HG03095 (cell line): ENCODE results near the gene KIRREL3.

Source experiments
- ATAC-seq: cut with Tn5 transposase; IDR thresholded peaks from one replicate; pipeline ENCODE4 v1.9.1; 2021; ENCODE audit warnings: moderate library complexity; ENCODE audit not compliant: unreplicated experiment

Gene KIRREL3

DNA sequence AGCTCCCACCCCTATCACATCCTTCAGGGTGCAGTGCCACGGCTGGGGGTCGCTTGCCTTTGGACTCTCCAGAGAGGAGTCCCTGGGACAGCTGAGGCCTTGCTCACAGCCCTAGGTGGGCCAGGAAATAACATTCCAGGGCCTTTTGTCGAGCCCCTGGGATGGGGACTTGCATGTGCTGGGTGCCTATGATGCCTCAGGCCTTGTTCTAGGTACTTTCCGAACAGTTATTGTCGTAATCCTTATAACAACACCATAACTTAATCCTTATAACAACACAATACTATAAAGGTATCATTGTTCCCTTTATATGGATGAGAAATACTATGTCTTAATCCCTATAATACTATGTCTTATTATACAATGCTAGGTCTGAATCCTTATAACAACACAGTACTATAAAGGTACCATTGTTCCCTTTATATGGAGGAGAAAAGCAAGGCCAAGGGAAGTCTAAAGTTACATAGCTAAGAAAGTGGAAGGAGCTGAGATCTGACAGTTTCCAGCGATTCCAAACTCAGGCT, 408.5 kb downstream of the KIRREL3 start:
- ATAC-seq, result no peak

DNA sequence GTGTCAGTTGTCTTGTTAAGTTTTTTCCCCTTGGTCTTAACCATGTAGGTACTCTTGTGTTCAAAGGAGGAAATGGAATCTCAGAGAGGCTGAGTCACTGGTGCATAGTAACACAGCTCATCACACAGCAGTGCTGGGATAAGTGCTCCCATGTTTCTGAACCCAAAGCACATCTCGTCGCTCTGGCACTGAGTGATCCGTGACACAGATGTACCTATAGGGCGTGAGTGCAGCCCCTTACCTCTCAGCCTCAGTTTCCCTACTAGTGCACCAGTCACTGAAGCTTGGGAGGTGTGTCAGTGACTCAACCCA, 411.1 kb downstream of the KIRREL3 start:
- ATAC-seq, result no peak

DNA sequence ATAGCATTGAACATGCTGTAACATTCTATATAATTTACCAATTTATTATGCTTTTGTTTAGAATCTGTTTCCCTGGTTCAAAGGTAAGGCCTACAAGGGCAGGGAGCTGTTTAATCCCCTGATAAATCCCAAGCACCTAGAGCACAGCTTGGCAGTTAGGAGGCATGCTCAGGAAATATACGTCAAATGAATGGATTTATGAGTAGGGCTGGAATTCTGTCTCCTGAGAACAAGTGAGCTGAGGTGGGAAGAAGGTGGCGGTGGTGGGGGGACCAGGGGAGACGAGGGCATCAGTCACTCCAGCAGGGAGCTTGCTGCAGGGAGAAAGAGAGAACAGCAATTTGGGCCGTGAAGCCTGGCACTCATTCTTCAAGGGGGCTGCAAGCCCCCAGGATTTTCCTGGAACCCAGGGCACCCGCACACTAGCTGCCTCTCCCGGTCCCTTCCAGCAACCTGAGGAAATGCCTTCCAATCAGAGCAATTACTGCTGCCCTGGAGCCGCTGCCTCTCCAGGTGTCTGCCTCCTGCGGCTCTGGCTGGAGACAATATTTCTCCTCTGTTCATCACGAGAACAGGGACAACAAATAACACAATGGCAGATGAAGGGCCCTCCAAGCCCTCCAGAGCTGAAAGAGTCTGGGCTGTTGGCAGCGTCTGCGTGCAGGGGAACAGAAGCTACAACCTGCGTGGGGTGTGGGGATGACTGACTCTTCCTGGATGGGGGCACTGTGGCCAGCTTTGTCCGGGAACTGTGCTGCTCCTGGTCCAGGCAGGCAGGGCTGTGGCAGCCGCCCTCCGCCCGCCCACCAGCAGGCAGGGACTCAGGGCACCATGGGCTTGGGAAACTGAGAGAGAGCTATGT, 411.7 kb downstream of the KIRREL3 start:
- no peak for ATAC-seq

DNA sequence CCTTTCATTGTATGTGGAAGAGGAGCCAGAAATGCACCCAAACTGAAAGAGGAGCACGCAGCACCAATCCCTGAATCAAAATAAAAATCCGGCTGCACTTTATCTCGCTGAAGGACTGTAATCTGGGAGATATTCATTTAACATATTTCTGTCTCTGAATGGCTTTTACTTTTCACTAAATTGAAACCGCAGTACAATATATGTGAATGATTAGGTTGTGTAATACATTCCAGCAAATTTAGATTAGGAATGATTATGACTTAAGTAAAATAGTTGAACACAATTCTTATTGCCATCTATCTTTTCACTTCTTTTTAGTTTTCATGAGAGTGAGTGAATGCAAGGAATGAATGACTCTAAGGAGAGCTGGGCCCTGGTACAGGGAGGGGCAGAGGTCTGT, 413.0 kb downstream of the KIRREL3 start:
- no peak for ATAC-seq

DNA sequence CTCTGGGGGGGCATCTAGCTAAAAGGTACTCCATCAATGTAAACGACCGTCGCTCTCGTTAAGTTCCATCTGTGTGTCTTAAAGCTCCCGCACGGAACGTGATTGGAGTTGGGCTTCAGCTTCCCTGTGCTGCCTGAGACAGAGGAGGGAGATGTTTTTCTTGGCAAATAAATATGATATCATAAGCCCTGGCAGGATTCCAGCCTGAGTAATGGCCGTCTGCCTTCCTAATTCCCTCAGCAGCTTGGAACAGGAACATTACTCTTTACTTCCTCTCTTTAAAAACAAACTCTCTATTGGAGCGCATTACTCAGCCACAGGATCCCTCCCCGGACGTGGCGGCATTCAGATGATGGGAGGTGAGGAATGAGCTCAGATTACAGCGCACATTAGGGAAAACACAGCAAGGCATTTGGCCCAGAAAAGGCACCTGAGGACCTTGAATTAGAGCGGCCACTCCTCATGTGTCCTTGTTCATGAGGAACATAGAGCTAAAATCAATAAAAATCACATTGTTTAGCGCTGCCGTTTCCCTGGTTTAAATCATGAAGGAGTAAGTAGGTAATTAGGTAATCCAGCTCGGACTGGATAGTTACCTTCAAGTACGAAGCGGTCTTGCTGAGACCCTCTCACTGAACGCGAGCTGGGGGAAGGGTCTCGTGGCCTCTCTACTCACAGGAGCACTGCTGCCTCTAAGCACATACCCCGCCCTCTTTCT, 414.6 kb downstream of the KIRREL3 start:
- no peak for ATAC-seq

DNA sequence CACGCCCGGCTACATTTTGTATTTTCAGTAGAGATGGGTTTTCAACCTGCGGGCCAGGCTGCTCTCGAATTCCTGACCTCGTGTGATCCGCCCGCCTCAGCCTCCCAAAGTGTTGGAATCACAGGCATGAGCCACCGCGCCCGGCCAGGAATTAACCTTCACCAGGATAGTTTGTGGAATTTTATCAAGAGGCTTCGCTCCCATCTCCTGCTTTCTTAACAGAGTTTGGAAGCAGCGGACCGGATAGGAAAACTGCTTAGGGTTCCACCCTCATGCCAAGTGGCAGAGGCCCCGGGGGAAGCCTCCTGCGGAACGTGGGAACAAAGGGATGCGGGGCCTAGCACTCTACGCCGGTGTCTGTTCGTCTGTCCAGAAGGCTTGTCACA, 415.2 kb downstream of the KIRREL3 start:
- ATAC-seq, result no peak

DNA sequence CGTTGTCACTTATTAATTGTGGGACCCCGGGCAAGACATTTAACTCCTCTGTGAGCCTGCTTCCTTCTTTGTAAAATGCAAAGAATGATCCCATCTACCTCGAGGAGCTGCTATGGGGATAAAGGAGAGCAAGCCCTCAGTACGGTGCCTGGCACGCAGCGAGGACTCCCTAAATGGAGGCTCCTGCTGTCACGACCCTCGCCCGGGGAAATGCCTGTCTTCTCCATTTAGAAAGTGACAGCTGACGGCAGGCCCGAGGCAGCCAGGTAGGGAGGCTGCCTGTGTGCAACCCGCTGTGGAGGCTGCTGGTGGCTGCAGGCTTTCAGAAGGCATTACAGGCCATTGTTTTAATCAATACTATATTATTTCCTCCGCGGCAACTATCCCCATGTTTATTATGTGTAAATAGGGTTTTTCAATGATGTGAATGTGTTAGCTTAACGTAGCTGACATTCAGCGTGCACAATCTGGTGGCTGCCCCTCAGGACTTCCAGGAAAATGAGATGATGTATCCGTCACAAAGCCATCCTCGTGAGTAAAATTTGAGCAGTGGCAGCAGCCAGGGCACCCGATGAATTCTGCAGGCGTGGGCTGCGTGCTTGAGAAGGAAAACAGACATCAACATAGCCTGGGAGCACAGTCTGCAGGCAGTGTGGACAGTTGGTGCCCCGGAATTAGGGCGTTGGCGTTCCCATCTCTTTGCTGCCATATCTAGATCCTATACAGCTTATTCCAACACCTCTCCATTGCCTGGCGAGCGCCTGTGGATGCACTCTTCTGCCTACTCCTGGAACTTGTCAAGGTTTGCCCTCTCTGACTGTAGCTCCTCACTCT, 416.8 kb downstream of the KIRREL3 start:
- ATAC-seq, result no peak

DNA sequence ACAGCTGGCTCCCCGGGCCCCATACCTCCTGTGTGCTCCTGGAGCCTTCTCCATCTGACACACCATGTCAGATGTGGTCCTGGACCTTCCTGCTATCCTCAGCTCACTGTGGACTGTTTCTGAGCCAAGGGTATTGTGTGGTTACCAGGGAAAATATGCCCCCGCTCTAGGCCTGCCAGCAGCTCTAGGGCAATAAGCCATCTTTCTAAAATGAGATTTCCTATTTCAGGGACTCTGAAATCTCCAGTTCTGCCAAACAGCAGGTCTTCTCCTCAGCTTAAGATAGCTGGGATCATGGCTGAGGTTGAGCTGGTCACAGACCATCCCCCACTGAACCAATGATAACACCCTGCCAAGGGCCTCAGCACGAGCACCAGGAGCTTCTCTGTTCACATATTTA, 417.5 kb downstream of the KIRREL3 start:
- ATAC-seq, result no peak

DNA sequence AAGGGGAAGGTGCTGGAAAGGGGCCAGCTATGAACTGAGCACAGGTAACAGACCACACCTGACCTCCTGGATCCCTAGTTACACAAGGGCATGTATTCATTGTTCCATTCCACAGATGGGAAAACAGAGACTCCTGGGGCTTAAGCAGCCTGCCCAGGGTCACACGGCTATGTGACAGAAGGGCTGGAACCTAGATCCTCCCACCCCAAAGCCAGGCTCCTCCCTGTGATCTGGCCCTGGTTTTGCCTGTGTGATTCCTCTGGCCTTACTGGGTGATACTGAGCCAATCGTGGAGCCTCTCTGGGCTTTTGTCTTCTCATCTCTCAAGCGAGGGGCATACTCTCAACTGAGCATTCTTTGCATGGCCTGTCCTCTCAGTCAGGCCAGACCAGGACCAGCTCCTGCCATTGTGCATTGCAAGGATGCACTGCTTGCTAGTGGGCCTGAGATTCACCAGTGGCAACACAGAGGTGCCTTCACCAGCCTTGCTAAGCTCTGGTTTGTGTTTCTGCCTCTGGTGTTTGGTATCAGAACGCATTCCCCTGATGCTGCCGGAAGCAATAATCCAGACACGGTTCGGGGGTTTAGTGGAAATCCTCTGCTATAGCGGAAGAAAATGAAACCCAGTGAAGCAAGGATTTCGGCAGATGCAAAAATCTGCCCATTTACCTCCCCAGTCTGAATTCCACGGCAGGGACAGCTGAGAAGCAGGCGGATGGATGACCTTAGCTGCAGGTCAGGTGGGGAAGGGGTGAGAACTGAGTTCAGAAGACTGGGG, 418.5 kb downstream of the KIRREL3 start:
- ATAC-seq, result no peak

DNA sequence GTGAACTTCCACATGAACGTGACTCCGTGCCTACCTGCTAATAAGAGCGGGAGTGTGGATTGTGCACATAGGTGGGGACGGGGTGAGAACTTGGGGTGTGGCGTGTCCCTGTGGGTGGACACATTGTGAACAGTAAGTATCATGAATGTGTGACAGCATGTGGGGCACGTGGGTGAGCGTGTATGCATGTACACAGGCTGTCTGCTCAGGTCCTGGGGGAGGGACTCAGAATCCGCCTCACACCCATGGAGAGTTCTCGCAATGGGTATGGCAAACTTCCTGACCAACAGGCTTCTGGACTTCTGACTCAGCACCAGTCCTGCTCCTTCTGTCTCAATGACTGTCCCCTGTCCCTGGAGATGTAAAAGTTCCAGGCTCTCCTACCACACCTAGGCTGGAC, 422.1 kb downstream of the KIRREL3 start:
- ATAC-seq, result no peak

DNA sequence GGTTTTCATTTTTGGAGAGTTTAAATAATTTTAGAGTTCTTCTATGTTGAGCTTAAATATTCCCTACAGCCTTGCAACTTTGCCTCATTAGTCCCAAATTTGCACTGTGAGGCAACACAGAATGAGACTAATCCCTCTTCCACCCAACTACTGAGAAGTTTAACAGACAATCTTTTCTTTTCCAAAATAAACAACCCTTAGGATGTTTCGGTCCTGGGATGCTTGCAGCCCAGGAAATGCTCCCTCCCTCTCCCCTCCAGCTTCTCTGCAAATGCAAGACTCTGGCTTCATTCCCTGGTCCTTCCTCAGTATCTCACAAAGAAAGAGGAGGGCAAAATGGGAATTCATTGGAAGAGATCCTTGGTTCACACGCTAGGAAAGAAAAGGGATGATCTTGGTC, 422.5 kb downstream of the KIRREL3 start:
- ATAC-seq, result no peak

DNA sequence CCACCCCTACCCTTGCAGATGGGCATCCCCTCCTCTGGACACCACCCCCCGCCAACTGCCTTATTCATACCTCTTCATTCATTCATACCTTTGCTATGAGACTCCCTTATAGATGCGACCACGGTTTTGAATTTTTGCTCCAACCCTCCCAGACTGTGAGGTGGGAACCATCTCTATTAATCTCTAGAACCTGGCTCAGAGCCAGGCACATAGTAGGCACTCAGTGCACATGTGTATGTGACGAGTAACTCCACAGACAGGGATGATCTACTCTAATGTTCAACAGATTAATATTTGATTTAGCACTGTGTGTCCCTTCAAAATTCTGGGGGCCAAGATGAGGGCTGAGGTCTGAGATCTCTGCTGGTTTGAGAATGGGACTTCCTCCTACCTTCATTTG, 424.7 kb downstream of the KIRREL3 start:
- ATAC-seq, result no peak

DNA sequence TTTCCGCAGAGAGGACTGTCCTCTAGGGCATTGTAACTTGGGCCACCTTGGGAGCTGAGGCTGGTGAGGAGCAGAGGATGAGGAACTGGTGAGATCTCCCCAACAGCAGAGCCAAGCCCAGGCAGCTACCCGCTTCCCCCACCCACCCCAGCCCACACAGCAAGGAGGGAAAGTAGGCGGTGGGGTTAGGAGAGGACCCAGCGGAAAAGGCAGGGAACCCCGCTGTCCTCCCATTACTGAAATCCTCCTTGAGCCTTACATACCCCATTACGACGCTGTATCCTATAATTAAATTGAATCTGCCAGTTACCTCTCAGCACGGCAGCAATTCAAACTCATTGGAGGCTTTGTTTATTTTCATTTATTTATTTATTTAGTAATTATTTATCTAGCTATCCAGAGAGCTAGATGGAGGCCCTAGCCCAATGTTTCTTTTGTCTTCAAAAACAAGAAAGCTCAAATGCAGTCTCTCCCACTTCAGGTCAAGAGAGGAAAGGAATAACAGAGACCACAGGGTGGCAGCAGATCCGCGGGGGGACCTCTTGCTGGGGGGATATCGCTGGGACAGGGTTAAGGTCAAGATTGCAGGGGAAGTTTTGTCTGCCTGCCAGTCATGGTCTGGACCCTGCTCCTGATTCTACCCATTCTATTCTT, 427.1 kb downstream of the KIRREL3 start:
- ATAC-seq, result no peak

DNA sequence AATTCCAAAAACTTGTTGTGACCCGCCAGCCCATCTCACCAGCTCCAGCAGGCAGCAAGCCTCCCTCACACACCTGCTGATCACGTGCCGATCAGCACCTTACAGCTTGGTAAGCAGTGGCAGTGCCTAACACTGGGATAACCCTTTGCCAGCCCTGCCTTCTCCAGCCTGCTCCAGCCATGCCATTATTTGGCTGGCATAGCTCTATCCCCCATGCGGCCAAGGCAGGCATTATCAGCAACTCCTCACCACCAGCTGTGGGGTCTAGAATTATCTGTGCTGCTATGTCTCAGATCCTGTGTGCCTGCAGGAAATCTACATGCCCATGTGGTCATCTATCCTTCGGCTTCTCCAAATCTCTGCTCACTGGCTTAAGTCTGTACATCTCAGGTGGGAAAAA, 430.1 kb downstream of the KIRREL3 start:
- no peak for ATAC-seq

DNA sequence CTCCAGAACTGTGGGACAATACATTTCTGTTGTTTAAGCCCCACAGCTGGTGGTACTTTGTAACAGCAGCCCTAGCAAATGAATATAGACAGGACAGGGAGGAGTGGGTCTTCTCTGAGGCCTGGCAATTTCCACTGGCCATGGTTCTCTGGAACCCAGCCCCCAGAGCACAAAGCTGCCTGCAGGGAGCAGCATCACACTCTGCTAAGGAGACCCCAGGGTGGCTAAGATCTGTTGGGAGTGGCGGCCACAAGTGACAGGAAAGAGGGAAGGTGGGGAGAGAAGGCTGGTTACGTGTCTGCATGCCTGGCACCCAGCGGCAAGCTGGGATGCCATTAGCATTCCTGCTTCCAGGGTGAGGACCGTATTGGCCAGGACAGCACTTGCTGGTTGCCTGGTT, 433.2 kb downstream of the KIRREL3 start:
- ATAC-seq, result no peak

DNA sequence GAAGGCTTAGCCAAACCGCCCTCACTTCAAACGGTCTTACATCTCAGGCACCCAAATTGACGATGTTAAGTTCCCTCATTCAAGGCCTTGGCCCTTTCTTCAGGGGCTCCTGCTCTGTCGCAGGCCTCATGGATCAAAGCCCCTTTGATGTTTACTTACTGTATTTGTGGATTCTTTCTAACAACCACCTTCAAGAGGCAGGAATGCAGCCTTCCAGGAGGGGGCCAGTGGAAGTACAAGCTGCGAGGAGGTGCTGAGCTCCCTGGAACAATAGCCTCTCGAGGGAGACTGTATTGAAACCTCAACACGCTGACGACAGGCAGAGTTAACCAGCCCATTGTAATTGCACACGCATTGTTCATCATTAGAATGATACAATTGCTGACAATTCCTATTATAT, 436.0 kb downstream of the KIRREL3 start:
- ATAC-seq, result no peak

DNA sequence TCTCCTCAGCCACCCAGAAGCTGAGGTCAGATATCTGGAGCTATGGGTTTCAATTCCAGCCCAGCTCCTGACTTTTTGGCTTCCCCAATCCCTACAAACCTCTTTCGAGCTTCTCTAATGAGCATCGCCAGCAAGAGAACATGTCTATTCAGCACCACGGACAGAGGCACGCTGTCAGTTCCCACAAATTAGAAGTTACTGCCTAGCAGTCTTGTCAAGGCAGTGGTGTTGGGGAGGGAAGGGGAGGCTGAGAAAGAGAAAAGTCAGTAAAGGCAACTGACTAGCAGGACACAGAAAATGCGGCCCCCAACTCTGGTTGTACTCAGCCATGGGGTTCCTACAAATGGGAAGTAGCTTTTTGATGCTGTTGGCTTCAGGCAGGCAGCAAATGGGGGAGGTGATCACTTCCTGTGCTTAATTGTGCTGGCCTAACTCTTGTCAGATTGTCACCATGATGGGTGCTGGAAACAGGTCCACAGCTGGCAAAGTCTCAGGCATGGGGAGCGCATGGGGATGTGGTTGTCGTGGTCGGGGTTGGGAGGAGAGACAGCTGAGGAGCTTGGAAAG, 439.2 kb downstream of the KIRREL3 start:
- ATAC-seq, result no peak

DNA sequence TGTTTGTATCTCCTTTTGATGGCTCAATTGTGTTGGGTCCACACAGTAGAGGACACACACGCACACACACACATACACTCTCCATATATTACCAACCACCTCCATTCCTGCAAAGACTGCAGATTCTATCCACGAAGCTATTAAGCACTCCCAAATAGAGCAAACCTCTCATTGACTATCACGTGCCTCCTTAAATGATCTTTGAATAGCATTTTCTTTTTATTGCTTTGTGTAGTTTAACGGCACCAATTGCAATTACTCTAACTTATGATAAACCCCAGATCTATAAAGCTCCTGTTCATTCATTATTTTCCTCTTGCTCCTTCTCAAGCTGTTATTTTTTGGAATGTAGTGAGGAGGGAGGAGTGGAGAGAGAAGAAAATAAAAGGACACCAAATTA, 440.3 kb downstream of the KIRREL3 start:
- no peak for ATAC-seq

DNA sequence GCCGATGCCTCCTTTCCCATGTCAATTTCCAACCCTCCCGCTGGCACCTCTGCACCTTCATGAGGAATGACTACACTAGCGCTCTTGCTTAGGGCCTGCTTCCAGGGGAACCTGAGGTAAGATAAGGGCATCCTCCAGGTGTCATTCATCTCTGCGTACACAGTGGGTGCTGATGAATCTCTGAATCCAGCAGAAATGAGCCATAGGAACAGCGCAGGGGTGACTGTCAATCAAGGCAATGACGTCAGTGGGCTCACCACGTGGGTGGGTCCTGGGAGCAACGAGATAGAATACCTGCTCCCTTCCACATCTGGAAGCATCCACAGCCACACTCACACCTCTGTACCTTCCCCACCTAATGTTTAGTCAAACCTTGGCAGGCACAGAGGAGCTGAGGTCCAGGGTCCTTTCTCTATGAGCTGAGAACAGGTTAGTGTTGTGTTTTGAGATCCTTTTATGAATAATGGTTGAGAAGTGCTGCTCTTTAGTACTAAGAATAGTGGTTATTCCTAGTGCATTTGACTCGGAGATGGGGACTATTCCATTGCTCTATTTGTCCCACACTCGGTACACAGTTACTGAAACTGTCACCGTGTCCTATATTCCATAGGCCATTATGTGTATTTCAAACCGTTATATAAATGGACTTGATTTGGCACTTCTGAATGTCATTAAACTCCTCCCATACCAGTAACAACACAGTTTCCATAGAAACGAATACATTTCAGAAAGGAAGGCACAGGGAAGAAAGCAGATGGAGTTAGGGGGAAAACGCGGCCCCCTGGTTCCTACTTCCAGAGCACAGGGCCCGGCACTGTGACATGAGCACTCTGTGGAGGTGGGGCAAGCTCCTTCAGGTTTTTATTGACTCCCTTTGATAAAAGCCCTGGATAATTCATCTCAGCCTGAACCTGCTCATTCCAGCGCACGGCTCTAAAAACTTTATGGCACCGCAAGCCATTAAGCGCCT, 451.7 kb downstream of the KIRREL3 start:
- no peak for ATAC-seq
